ENCODE measurements around the gene LEP. TPM values are rescaled to one million over a fixed set of nuclear protein-coding genes. Genes with fewer than 3 reads are reported as not detected.

Gene LEP
- total and polyA plus RNA-seq, 7 donors = 0.16 to 5.4 (median 0.85) TPM; not detected in 3

DNA sequence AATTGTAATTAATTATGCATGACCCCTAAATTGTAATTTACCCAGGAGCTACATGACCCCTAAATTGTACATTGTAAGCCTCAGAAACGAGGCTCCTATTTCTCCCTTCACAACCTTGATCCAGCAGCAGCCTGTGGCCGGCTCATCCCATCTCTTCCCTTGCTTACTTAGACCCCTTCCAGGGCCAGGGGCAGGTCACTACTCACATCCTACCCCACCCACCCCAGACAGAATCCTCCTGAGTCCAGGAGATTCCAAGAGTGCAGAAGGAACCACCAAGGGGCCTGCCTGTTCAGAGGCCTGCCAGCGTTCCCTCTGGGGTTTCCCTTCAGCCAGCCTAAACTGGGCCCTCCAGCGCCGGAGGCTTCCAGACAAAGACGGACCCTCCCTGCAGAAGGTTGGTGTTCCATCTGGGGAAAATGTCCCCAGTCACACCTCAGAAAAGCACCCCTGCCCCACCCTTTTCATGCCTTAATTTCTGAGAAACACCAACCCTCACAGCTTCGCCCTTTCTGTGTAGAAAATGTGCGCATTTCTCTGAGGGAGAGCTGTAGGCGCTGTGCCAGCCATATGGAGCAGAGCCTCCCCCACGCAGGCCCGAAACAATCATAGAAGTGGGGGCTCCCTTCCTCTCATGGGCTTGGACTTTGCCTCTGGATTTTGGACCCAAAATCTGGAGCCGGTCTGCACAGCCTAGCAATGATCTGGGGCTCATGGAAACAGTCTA lies 19.2 kb downstream of the LEP start:
- no peak for DNase-seq
- Histone ChIP-seq H3K36me3 (no peaks in the 10 kb centered on the region), H3K4me1 (no peaks in the 10 kb centered on the region), H3K9me3 (no peaks in the 10 kb centered on the region), H3K4me3 (no peak overlapping the region), H3K27ac (no peak overlapping the region), H3K27me3 (no peaks in the 10 kb centered on the region)
- TF ChIP-seq POLR2AphosphoS5 (IDR thresholded peaks at IDR 0.05) (no peak), POLR2A (IDR thresholded peaks at IDR 0.05) (no peak), EP300 (IDR thresholded peaks at IDR 0.05) (no peak), CTCF (IDR thresholded peaks at IDR 0.05) (no peak)
- WGBS, 2 donors = 62 to 85% methylated on average over 12 of the region's 12 CpGs
- intact Hi-C loops (cut with DNase I) = no loop called here

GRCh38 chr7:128262273-128263028 lies 21.4 kb downstream of the LEP start:
- Histone ChIP-seq H3K9me3 (no peaks in the 10 kb centered on the region), H3K4me1 (peaks cover 0 to 14% (median 10%) of the 10 kb centered on the region in 4 donors), H3K27me3 (no peaks in the 10 kb centered on the region), H3K36me3 (no peaks in the 10 kb centered on the region), H3K27ac (no peak overlapping the region), H3K4me3 (no peak overlapping the region)
- whole genome bisulfite sequencing, 2 donors = 96% methylated on average over 15 of the region's 15 CpGs
- no peak for DNase-seq
- TF ChIP-seq POLR2AphosphoS5 (IDR thresholded peaks at IDR 0.05) (no peak), POLR2A (IDR thresholded peaks at IDR 0.05) (no peak), EP300 (IDR thresholded peaks at IDR 0.05) (no peak), CTCF (IDR thresholded peaks at IDR 0.05) (no peak)
- intact Hi-C loops (cut with DNase I) = no loop called here

- TF ChIP-seq POLR2A (IDR thresholded peaks at IDR 0.05) (no peak), POLR2AphosphoS5 (IDR thresholded peaks at IDR 0.05) (no peak), CTCF (IDR thresholded peaks at IDR 0.05) (no peak), EP300 (IDR thresholded peaks at IDR 0.05) (no peak)
- H3K27ac ChIP-seq = no peak overlapping the region
- intact Hi-C loops (cut with DNase I) = no loop called here
- H3K4me1 ChIP-seq = peaks cover 0 to 19% (median 13%) of the 10 kb centered on the region in 4 donors
- WGBS, 2 donors = 86 to 90% methylated on average over 3 of the region's 3 CpGs
- H3K27me3 ChIP-seq = no peaks in the 10 kb centered on the region
- no peaks in the 10 kb centered on the region for H3K9me3 ChIP-seq
- DNase-seq = no peak
- H3K36me3 ChIP-seq = no peaks in the 10 kb centered on the region
- H3K4me3 ChIP-seq = no peak overlapping the region
These were observed 22.3 kb downstream of the LEP start for GRCh38 chr7:128263420-128263819.

DNA sequence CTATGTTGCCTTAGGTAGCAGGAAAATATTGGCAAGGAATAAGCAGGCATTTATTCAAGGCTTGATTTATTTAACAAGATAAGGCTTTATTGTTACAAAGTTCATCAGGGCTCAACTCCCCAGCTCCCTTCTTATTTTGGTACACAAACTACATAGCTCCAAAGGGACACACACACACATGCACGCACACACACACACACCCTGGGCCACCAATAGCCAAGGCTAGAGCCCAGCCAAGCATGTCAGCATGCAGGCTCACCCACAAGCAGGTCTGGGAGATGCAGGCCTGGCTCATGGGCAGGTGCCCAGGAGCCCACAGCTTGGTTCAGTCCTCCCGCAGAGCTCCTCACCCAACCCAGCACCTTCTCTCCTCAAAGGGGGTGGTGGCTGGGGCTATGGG lies 23.4 kb downstream of the LEP start:
- Histone ChIP-seq H3K27me3 (peaks cover 0 to 4% (median 0%) of the 10 kb centered on the region in 3 donors), H3K36me3 (no peaks in the 10 kb centered on the region), H3K4me3 (no peak overlapping the region), H3K9me3 (no peaks in the 10 kb centered on the region), H3K27ac (no peak overlapping the region), H3K4me1 (peaks cover 0 to 19% (median 13%) of the 10 kb centered on the region in 4 donors)
- intact Hi-C loops (cut with DNase I) = no loop called here
- 17 to 83% methylated on average over 2 of the region's 2 CpGs for WGBS, 2 donors
- no peak for DNase-seq
- TF ChIP-seq CTCF (IDR thresholded peaks at IDR 0.05) = no peak
- no peak for TF ChIP-seq EP300 (IDR thresholded peaks at IDR 0.05)
- no peak for TF ChIP-seq POLR2A (IDR thresholded peaks at IDR 0.05)
- no peak for TF ChIP-seq POLR2AphosphoS5 (IDR thresholded peaks at IDR 0.05)
